DMS114 treated with DMSO at 0.1 percent for 48 hours (cell line): ENCODE results near the gene SLC6A11.

ENCODE experiments used
- DNase-seq: peaks from one replicate; lab custom pipeline; 2025; ENCODE audit not compliant: unreplicated experiment; lab: John Stamatoyannopoulos, UW

The SLC6A11 gene

DNA sequence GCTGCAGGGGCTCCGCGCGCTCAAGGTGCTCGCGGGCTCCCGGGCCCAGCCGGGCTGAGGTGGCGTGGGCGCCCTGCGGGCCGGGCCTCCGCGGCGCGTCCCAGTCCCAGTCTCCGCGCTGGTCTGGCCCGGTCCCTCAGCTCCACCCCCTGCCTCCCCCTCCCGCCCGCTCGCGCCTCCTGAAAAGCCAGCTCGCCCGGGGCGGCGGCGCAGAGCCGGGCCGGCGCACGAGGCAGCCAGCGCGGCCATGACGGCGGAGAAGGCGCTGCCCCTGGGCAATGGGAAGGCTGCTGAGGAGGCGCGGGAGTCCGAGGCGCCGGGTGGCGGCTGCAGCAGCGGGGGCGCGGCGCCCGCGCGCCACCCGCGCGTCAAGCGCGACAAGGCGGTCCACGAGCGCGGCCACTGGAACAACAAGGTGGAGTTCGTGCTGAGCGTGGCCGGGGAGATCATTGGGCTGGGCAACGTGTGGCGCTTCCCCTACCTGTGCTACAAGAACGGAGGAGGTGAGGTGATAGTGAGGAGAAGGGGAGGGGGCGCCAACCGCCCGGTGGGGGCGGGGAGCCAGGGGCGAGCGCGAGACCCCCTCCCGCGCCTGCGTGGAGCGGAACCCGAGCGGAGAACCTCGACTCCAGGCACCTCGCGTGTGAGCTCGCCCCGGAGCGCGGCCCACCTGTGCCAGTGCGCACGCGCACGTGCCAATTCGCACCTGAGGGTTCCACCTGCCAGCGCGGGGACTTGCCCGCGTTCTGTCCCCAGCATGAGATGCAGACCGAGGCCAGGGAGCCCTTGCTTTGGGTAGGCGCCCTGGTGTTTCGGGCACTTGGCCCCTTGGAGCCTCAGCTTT, at the start of gene SLC6A11:
Gene SLC6A11 (plus strand): TSS at position 210 of the 844 bp plus-strand sequence. CDS start 38 bp downstream, at position 248.
- DNase-seq = peak; percentile 24

DNA sequence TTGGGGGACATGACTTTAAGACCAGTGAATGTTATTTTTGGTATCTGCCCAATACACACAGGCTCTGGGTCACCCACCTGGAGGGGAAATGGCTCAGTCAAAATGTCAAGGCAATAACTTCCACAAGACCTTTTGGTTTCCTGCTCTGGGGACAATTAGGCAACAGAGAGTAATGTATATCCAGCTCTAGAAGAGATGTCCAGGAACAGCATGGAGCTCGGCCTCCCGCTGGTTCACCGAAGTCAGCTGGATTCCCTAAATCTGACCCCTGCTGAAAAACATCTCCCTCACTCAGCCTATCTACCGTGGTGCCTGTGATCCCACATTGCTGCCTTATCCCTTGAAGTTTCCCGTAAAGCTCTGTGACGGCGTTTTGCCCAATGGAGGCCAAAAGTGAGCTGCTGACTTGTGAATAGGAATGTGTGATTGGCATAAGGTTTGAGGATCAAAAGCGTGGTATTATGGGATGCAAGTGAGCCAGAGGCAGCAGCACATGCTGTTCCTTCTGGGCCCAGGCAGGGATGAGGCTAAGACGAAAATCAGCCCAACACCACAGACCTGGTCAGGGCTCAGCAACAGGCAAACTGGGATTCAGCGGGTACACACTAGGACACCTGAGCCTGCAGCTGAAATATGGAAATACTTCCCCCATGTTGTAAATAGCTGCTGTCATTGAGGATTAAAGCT, 47.2 kb upstream of the SLC6A11 start:
- no peak for DNase-seq

DNA sequence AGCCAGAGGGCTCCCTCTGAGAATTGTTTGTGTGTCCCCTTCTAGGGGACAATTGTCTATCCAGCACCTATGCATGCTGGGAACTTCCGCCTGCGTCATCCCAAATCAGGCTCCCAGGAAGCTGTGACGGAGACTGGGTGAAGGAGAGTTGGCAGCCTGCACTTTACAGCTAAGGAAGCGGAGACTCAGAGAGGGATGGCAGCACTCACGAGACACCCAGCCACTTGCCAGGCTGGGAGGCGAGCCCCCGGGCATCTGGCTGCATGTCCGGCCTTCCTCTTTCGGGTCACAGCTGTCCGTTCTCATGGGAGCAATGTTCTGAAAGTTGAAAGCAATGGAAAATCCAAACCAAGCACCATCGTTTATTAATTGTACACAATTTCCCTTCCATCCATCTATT, 45.5 kb upstream of the SLC6A11 start:
- no peak for DNase-seq

DNA sequence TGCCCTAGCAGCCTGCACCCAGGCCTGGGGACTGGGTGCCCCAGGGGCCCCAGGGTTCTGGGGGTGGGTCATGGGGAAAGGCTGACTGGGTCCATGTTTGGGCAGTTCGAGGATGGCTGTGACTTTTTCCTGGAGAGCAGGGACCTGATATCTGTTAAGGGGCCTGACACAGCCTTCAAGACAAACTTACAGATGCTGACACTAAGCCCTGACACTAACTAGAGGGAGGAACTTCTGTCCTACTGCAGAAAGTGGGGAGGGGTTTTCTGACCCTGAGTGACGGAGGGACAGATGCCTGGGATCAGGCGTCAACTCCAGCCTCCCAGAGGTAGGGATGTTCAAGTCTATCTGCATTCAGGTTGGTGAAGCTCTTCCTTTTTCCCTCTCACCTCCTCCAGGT, 45.0 kb upstream of the SLC6A11 start:
- DNase-seq = no peak

DNA sequence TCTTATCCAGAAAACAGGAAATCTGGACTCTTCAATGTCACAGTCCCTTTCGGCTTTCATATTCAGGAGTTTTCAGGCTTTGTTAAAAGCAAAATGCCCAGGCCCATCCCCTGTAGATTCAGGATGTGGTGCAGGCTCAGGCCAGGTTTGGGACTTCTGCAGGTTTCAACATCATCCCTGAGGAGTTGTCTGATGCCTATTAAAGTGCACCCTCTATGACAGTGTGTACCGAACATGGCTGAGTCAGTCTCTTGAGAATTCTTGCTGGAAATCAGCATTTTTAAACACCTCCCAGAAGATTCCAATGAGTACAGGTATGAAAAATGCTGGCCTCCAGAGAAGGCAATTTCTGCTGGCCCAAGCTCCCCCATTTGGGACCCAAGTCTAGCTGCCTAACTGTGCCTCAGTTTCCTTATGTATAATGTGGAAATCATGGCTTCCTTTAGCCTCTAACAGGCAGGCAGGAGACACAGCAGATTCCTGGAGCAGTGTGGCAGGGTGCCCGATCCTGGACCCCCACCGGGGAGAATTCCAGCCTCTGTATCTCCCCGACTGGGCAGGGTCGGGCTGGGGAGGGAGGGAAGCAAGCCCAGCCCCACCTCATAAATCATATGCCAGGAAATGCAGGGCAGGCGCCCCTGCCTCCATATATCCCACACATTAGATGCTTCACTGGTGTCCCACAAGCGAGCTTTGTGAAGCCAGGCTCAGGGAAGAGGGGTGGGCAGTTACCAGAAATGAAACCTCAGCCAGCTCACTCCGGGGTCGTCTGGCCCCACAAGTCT, 44.4 kb upstream of the SLC6A11 start:
- no peak for DNase-seq

DNA sequence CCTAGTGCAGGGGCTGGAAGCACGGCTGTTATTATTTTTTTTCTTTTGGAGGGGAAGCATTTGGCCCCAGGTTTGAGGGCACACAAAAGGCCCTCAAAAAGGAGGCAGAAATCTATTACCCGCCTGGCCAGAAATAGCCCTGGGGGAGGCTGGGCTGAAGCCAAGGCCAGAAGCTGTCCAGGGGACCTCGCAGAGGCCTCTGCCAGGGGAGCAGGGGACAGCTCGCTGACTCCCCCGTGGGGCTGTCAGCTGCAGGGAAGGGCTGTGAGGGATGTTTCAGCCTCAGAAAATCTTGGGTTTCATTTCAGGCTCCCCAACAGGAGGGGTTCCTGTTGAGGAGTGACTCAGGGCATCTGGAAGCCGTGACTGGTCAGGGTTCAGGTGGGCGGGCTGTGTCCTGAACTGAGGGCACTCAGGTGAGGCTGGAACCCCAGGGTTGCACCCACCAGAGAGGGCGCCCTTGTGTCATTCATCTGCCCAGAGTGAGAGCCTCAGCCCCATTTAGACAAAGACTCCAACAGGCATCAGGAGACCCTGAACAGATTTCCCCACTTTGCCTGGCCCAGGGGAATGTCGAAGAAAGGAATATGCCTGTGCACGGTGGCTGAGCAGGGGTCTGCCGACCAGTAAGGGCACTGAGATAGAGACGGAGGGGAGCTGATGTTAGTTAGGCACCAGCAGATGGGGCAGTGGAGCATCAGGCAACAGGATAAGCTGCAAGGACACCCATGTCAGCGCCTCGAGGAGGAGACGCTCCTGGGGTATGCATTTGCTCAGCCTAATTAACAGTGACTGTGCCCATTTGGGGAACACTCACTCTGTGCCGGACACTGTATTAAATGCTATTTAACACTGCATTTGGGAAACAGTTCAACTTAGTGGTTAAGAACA, 43.5 kb upstream of the SLC6A11 start:
- DNase-seq = peak; percentile 45

DNA sequence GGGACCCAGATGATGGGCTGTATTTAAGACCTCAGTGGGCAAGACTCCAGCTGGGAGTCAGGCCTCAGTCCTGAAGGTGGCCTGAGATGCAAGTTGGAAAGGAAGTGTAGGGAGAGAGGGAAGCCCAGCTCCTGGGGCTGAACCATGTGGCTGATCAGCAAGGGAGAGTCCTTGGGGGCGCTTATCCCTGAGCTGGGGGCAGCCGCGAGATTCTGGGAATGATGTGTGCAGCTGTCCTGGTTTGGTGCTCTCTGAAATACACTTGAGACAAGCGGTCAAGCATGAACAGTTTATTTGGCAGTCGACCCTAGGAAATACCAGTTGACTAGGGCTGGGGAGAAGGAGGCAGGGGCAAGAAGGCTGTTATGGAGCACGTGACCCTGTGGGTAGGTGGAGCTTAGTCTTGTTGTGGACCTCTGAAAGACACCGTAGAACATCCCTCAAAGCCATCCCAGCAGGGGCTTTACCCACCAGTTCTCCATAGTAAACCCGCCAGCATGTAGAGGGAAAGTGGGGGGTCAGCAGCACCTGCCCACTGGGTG, 41.8 kb upstream of the SLC6A11 start:
- DNase-seq = no peak

DNA sequence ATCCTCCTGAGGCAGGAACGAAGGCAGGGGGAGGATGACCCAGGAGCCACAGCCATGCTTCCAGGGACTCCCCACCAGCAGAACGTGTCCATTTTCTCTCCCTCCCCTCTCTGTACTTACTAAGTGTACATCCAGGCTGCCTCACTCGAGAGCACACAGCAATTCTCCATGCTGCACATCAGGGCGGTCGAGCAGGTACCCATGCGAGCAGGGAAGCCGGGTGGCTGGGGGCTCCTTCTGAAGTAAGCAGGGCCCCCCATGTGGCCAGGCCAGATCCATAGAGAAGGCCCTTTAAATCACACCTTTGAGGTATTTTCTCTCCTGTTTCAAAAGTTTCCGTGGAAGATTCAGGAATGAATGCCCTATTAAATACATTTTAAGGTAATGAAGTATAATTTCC, 41.2 kb upstream of the SLC6A11 start:
- DNase-seq = no peak

DNA sequence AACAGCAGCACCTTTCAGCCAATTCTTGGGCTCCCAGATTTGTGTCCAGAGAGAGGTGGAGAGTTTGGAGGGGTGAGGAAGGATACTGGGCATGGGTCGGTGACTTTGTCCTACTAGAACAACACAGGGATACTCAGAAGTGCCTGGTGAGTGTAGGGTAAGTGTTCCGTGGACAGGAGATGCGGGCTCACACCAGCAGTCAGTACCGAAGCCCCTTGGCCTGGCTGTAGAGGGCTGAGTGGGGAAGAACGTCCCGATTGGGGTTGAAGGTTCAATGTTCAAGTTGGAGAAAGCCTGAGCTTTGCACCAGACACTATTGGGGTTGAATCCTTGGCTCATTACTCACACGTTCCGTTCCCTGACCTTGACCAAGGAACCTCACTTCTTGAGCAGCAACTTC, 40.8 kb upstream of the SLC6A11 start:
- no peak for DNase-seq

DNA sequence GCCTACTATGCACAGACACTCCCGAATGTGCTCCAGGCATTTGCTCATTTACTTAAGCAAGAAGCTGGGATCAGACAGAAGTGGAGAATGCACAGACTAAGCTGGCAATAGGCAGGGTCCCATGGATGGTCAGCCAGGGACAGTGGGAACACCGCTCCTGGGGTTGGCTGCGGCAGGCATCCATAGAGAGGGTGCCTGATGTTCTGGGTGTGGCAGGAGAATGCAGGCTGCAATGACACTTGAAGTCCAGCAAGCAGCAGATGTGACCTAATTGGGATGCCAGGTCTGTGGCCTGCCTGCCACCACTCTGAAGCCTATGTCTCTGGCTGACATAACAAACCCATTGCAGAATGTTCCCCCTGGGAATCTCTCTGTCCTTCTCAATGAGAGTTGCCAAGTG, 40.2 kb upstream of the SLC6A11 start:
- DNase-seq = no peak

DNA sequence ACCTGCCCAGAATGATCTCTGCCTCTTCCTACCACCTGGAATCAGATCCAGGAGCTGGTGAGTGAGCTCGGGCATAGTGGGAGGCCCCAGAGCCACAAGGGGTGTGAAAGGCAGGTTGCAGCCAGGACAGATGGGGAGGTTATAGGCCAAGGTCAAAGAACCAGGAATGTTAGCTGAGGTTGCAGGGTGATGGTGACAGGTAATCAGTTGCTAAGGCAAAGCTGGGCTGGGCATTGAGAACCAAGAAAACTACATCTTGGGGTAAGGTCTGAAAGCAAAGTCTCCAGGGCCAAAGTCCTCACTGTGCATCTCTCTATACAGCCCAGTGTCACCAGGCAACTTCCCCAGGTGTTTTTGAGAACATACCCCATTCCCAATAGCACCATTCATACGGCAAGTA, 38.4 kb upstream of the SLC6A11 start:
- DNase-seq = no peak

DNA sequence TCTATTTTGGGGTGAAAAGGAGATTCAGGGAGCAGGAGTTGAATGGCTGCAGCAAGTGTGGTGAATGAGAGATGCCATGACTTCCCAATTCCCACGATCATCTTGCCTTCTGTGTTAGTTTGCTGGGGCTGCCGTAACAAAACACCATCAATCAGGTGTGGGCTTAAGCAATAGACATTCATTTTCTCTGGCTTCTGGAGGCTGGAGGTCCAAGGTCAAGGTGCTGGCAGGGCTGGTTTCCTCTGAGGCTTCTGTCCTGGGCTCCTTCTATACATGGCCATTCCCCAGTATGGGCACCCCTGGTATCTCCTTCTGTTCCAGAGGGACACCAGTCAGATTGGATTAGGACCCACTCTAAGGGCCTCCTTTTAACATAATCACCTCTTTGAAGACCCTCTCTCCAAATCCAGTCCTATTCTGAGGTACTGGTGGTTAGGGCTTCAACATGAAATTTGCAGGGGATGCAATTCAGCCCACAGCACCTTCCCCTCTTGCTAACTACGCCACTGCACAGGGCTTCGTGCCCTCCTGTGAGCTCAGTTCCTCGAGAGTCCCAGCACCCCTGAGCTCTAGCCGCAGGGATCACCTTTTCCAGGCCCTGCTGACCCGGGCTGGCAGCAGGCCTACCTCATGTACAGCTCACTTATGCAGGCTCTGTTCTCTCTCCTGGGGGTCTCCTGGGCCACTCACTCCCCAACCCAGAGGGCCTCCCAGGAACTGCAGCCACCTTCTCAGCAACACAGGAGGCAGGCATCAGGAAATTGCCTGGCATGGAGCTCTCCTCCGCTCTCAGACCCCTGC, 37.3 kb upstream of the SLC6A11 start:
- no peak for DNase-seq

DNA sequence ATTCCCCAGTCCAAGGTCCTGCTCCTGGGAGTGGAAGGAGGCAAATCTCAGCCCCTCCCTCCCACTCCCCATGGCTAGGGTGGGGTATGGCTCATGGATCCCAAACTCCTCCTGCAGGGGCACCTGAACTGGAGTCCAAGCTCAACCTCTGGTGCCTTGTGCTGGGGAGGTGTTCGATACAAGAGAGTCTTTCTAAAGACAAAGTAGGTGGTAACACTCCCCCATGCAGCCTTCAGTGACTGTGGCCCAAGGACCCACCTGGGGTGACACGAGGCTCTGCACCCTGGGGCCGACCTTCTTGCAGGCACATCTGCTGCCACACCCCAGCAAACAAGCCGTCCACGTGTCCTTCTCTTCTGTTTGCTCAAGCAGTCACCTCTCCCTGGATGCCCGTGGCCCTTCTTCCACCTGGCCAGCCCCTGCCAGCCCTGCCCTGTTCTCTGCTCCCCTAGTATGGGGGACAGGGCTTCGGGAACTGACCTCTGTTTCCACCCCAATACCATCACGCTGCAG, 36.7 kb upstream of the SLC6A11 start:
- DNase-seq = no peak

DNA sequence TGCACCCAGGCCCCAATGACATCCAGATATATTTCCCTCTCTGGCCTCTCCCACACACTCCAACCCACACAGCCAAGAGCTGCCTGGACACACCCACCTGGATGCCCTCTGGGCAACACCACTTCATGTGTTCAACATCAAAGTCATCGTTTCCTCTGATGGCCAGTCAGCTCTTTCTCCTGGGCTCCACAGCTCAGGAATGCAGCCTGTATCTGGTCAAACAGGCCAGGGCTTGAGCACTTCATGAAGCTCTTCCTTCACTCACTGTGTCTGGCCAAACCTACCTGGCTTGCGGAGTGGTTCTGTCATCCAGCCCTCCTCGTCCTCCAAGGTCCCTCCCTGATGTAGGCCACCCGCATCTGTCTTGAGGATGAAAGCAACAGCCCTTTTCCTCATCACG, 35.8 kb upstream of the SLC6A11 start:
- no peak for DNase-seq

DNA sequence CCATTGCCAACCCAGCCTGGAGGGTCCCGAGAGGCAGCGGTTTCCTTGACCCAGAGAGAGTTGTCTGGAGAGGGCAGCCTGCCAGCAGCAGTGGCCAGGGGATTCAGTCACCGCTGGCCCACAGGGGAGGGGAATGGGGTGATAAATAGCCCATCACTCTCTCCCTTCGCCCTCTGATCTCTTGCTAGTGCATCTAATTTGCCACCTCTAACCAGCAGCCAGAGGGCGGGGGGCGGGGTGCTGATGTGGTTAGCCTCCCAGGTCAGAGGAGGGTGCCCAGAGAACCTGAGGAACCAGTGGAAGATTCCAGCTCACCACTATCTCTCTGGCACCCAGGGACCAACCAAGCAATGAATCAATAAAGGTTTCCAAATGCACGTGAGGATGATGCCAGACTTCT, 35.1 kb upstream of the SLC6A11 start:
- no peak for DNase-seq

DNA sequence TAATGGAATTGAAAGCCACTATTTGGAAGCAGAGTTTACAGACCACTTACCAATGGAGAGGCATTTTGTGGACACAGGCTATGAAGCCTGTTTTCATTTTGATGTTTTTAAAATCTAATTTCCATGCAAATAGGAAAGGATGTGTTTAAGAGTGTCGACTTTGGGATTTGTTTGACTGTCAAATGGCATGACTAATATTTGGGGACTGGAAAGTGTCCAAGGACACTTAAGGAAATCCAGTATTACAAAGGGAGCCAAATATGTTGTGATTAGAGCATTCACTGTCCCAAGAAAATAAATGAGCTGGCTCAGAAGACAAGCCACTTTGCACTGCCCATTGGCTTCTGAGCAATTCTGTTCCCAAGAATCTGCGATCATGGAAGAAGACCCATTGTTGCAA, 34.0 kb upstream of the SLC6A11 start:
- DNase-seq = no peak

DNA sequence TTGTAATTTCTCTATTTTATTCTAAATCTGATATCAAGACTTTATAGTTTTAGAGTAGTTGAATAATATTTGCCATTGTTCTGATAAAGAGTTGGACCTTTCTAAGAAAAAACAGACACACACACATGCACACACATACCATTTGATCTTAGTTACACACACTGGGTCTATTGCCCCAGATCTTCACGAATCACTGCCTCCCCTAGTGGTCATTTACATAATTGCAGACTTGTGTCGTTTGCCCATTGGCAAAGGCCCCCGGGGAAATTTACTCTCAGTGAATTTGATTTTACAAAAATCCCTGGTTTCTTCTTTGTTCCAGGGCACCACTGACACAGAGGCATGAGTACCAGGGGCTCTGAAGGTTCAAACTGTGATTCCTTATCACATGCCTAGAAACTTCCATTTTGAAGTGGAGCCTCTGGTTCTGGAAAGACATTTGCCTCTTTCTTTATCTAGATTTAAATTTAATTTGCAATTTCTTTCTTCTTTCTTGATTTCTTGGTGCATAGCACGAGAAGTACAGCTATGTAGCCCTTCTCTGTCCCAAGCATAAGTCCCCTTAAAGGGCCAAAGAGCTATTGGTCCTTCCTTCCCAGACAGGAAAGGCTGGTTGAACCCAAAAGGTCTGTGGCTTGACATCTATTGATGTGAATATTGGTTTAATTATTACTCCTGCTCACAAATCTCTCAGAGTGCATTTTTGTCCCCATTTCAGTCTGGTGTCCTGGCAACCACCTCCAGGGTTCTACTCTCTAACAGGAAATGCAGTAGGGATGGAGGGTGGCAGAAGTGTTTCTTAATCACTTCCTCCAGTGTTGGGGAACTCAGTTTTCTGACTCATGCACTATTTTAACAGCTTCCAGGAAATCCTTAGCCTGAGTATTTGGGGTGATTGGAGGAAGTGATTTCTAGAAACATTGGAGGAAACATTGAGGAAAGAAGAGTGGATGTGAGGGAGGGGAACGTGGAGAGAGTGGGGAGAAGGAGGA, 32.4 kb upstream of the SLC6A11 start:
- peak; percentile 15 for DNase-seq

DNA sequence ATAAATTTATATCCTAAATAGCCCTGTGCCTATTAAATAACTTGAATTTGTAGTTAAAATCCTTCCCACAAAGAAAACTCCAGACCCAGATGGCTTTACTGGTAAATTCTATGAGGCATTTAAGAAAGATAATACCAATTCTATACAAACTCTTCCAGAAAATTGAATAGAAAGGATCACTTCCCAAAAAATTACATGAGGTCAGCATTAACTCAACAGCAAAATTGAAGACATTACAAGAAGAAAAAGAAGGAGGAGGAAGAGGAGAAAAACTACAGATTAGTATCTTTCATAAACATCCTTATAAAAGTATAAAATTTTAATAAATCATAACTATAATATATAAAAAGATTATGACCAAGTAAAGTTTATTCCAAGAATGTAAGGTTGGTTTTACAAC, 29.4 kb upstream of the SLC6A11 start:
- no peak for DNase-seq
